ENCODE measurements around the gene DACH1.

- TF ChIP-seq MYC (IDR thresholded peaks at IDR 0.05; ENCODE audit: low read depth, low read length) (no peak), CTCF (IDR thresholded peaks at IDR 0.05; ENCODE audit: low read depth, low read length) (no peak)
Measured at GRCh38 chr13:71722206-71722605, 144.8 kb downstream of the DACH1 start.

Data from NB4 (cell line).